ENCODE measurements around the gene LRP6. TPM values are rescaled to one million over a fixed set of nuclear protein-coding genes. Genes with fewer than 3 reads are reported as not detected.

LRP6 gene
- total and polyA plus RNA-seq, 9 donors, result 11.9 to 46.5 (median 40.8) TPM

DNA sequence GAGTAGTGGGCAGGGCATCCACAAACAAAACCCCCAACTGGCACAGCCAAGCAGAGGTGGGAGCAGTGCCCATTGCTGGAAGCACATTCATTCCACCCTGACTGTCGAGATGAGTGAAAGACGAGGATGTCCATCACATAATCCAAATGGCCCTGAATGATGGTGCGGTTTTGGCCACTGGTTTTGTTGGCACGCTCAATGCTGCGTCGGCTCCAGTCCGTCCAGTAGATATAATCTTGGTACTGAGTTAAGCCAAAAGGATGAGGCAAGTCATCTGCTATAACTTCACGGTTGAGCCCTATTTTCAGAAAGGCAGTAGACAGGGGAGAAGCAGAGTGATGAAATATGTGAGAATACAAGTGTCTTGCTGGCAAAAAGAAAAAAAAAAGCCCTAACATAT is 108.0 kb downstream of the LRP6 start:
- H3K36me3 ChIP-seq, result no peaks in the 10 kb centered on the region
- 73 to 94% (median 93%) methylated on average over 8 of the region's 8 CpGs for WGBS, 3 donors
- H3K9me3 ChIP-seq, result no peaks in the 10 kb centered on the region
- no peak for TF ChIP-seq POLR2A (IDR thresholded peaks at IDR 0.05)
- TF ChIP-seq, protein P1, sequence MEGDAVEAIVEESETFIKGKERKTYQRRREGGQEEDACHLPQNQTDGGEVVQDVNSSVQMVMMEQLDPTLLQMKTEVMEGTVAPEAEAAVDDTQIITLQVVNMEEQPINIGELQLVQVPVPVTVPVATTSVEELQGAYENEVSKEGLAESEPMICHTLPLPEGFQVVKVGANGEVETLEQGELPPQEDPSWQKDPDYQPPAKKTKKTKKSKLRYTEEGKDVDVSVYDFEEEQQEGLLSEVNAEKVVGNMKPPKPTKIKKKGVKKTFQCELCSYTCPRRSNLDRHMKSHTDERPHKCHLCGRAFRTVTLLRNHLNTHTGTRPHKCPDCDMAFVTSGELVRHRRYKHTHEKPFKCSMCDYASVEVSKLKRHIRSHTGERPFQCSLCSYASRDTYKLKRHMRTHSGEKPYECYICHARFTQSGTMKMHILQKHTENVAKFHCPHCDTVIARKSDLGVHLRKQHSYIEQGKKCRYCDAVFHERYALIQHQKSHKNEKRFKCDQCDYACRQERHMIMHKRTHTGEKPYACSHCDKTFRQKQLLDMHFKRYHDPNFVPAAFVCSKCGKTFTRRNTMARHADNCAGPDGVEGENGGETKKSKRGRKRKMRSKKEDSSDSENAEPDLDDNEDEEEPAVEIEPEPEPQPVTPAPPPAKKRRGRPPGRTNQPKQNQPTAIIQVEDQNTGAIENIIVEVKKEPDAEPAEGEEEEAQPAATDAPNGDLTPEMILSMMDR (IDR thresholded peaks at IDR 0.05), result no peak
- no peak for TF ChIP-seq EP300 (IDR thresholded peaks at IDR 0.05)
- no peaks in the 10 kb centered on the region for H3K27me3 ChIP-seq
- intact Hi-C loops (cut with DNase I), result no loop called here
- peaks cover 3% of the 10 kb centered on the region for H3K4me1 ChIP-seq (ENCODE audit: insufficient read depth)
- H3K27ac ChIP-seq, result no peak overlapping the region
- DNase-seq, result no peak
- no peak overlapping the region for H3K4me3 ChIP-seq

DNA sequence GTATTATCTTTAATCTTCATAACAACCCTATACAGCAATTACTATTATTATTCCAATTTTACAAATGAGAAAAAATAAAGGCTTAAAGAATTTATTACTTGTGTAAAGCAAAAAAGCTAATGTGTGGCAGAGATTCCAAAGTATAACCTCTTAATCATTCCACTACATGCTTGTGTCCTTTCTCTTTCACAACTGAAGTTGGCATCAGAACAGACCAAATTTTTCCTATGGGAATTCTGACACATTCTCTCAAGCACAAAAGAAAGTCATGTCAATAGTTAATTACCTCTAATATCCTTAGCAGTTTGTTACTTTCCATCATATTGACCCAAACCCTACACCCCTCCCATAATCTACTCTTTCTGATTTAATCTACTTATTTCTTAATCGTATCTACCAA is 109.4 kb downstream of the LRP6 start:
- Histone ChIP-seq H3K4me1 (ENCODE audit: insufficient read depth) (peaks cover 3% of the 10 kb centered on the region), H3K4me3 (no peak overlapping the region), H3K36me3 (no peaks in the 10 kb centered on the region), H3K27ac (no peak overlapping the region), H3K27me3 (no peaks in the 10 kb centered on the region), H3K9me3 (no peaks in the 10 kb centered on the region)
- TF ChIP-seq EP300 (IDR thresholded peaks at IDR 0.05), result no peak
- TF ChIP-seq, protein P1 (IDR thresholded peaks at IDR 0.05), result no peak
- TF ChIP-seq POLR2A (IDR thresholded peaks at IDR 0.05), result no peak
- intact Hi-C loops (cut with DNase I), result no loop called here
- 92 to 94% (median 93%) methylated on average over 1 of the region's 1 CpG for WGBS, 3 donors
- DNase-seq, result no peak

DNA sequence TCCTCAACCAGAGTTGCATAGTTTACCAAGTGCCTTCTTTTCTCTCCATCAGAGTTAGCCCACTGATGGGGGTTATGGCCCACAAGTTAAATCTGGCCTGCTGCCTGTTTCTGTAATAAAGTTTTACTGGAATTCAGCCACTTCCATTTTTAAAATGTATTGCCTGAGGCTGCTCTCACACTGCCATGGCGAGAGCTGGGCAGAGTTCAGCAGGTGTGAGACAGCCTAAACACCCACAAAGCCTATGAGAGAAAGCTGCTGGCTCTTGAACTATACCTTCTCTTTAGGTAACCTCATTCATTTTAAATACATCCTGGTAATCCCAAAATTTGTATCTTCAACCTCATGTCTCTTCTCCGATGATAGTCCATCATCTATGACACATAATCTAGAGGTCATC is 110.0 kb downstream of the LRP6 start:
- TF ChIP-seq POLR2A (IDR thresholded peaks at IDR 0.05) (no peak), EP300 (IDR thresholded peaks at IDR 0.05) (no peak)
- TF ChIP-seq, protein P1 (IDR thresholded peaks at IDR 0.05), result no peak

DNA sequence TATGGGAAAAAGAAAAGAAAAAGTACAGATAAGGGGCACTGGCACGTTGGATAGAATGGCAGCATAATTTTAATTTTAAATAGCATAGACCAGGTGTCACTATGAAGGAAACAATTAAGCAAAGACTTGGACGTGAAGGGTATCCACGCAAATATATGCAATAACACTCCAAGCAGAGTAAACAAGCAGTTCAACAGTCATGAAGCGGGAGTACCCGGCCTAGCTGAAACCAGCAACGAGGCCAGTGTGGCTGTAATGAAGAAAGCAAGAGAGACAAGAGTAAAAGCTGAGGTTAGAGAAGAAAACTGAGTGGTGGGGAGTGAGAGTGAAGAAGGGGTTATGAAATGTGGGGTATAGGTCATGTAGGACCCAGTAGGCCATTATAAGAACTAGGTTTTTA is 110.7 kb downstream of the LRP6 start:
- TF ChIP-seq EP300 (IDR thresholded peaks at IDR 0.05) (no peak), POLR2A (IDR thresholded peaks at IDR 0.05) (no peak)
- TF ChIP-seq, protein P1 (IDR thresholded peaks at IDR 0.05), result no peak
- 67 to 87% (median 73%) methylated on average over 6 of the region's 6 CpGs for WGBS, 3 donors
- H3K36me3 ChIP-seq, result no peaks in the 10 kb centered on the region

More for the DNA sequence above, 110.0 kb downstream of the LRP6 start:
- H3K4me3 ChIP-seq, result no peak overlapping the region
- no peaks in the 10 kb centered on the region for H3K36me3 ChIP-seq
- H3K27me3 ChIP-seq, result no peaks in the 10 kb centered on the region
- DNase-seq, result no peak
- H3K9me3 ChIP-seq, result no peaks in the 10 kb centered on the region
- H3K4me1 ChIP-seq (ENCODE audit: insufficient read depth), result peaks cover 3% of the 10 kb centered on the region
- WGBS, 3 donors, result 94 to 96% (median 95%) methylated on average over 2 of the region's 2 CpGs
- no peak overlapping the region for H3K27ac ChIP-seq
- intact Hi-C loops (cut with DNase I), result no loop called here

More for the DNA sequence above, 110.7 kb downstream of the LRP6 start:
- no peak overlapping the region for H3K27ac ChIP-seq
- DNase-seq, result no peak
- no peaks in the 10 kb centered on the region for H3K27me3 ChIP-seq
- intact Hi-C loops (cut with DNase I), result no loop called here
- H3K9me3 ChIP-seq, result no peaks in the 10 kb centered on the region
- H3K4me1 ChIP-seq (ENCODE audit: insufficient read depth), result peaks cover 3% of the 10 kb centered on the region
- H3K4me3 ChIP-seq, result no peak overlapping the region

Measured in ovary (tissue), 9 donors.